Ishikawa (cell line): Measurements from ENCODE around the gene SEC11C.

Experiments used
- CEBPB ChIP-seq: IDR thresholded peaks from 2 replicates; pipeline ENCODE4 v1.6.1; 2012
- CREB1 ChIP-seq: IDR thresholded peaks from 2 replicates; pipeline ENCODE4 v1.6.1; 2012; ENCODE audit warnings: low read depth
- EGR1 ChIP-seq: IDR thresholded peaks from 2 replicates; pipeline ENCODE4 v1.6.1; 2012
- EP300 ChIP-seq: IDR thresholded peaks from 2 replicates; pipeline ENCODE4 v1.6.1; 2012; ENCODE audit warnings: borderline replicate concordance
- FOXM1 ChIP-seq: IDR thresholded peaks from 2 replicates; pipeline ENCODE4 v1.6.1; 2012; ENCODE audit warnings: low read depth, borderline replicate concordance
- NFIC ChIP-seq: IDR thresholded peaks from 2 replicates; pipeline ENCODE4 v1.6.1; 2012
- RAD21 ChIP-seq: IDR thresholded peaks from 2 replicates; pipeline ENCODE4 v1.6.1; 2012; ENCODE audit warnings: low read depth
- TAF1 ChIP-seq: IDR thresholded peaks from 2 replicates; pipeline ENCODE4 v1.6.1; 2012; ENCODE audit warnings: low read depth, mild to moderate bottlenecking
- TCF12 ChIP-seq: IDR thresholded peaks from 2 replicates; pipeline ENCODE4 v1.6.1; 2012; ENCODE audit warnings: low read depth
- TEAD4 ChIP-seq: IDR thresholded peaks from 2 replicates; pipeline ENCODE4 v1.6.1; 2012
- YY1 ChIP-seq: IDR thresholded peaks from 2 replicates; pipeline ENCODE4 v1.6.1; 2012; ENCODE audit warnings: low read depth
- ZBTB7A ChIP-seq: IDR thresholded peaks from 2 replicates; pipeline ENCODE4 v1.6.1; 2012; ENCODE audit warnings: low read depth
- TF ChIP-seq, protein P1 (sequence below): IDR thresholded peaks from 2 replicates; pipeline ENCODE4 v1.6.1; 2012
- TF ChIP-seq, protein P2 (sequence below): IDR thresholded peaks from 2 replicates; pipeline ENCODE4 v1.6.1; 2012
- TF ChIP-seq, protein P3 (sequence below): IDR thresholded peaks from 2 replicates; pipeline ENCODE4 v1.6.1; 2012; ENCODE audit warnings: low read depth, mild to moderate bottlenecking

SEC11C gene

DNA sequence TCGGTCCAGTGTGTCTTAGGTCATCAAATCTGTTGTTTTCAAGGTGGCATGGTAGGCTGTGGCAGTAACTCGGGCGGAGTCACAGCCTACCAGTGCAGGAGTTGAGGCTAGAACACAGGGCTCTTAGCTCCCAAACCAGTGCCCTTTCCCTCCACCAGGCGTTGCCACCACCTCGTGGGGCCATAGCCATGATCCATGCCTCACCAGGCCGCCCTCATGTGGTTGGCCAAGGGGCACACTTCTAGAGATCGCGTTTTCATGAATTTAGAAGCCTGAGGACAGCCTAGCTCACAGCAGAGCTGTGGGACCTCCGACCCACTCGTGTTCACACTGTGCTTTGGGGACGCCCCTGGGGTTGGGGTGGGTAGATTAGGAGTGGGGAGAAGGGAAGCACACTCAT lies 10.6 kb downstream of the SEC11C start:
- TF ChIP-seq, protein P1, sequence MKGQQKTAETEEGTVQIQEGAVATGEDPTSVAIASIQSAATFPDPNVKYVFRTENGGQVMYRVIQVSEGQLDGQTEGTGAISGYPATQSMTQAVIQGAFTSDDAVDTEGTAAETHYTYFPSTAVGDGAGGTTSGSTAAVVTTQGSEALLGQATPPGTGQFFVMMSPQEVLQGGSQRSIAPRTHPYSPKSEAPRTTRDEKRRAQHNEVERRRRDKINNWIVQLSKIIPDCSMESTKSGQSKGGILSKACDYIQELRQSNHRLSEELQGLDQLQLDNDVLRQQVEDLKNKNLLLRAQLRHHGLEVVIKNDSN, result no peak
- TF ChIP-seq EGR1 (no peak), CREB1 (no peak), FOXM1 (no peak), NFIC (no peak), RAD21 (no peak), EP300 (no peak), TCF12 (no peak), CEBPB (no peak), YY1 (no peak), TAF1 (no peak)
- TF ChIP-seq, protein P2, sequence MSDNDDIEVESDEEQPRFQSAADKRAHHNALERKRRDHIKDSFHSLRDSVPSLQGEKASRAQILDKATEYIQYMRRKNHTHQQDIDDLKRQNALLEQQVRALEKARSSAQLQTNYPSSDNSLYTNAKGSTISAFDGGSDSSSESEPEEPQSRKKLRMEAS, result no peak
- TF ChIP-seq, protein P3, sequence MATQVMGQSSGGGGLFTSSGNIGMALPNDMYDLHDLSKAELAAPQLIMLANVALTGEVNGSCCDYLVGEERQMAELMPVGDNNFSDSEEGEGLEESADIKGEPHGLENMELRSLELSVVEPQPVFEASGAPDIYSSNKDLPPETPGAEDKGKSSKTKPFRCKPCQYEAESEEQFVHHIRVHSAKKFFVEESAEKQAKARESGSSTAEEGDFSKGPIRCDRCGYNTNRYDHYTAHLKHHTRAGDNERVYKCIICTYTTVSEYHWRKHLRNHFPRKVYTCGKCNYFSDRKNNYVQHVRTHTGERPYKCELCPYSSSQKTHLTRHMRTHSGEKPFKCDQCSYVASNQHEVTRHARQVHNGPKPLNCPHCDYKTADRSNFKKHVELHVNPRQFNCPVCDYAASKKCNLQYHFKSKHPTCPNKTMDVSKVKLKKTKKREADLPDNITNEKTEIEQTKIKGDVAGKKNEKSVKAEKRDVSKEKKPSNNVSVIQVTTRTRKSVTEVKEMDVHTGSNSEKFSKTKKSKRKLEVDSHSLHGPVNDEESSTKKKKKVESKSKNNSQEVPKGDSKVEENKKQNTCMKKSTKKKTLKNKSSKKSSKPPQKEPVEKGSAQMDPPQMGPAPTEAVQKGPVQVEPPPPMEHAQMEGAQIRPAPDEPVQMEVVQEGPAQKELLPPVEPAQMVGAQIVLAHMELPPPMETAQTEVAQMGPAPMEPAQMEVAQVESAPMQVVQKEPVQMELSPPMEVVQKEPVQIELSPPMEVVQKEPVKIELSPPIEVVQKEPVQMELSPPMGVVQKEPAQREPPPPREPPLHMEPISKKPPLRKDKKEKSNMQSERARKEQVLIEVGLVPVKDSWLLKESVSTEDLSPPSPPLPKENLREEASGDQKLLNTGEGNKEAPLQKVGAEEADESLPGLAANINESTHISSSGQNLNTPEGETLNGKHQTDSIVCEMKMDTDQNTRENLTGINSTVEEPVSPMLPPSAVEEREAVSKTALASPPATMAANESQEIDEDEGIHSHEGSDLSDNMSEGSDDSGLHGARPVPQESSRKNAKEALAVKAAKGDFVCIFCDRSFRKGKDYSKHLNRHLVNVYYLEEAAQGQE, result no peak

DNA sequence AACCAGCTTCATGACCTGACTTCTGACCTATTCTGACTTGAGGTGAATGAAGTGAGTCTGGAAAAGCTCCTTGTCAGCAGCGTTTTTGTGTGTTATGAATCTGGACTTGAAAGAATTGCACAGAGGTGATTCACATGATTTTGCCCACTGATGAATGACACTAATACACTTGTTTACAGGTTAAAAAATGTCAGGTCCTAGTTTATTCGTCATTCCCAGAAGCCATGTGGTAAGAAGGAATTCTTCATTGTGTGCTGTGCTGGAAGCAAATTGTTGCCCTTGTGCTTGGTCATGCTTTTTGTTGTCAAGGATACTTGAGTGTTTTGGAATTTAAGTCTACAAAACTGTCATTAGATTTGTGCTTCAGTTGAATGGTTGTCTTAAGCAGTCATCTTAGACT lies 15.5 kb downstream of the SEC11C start:
- TF ChIP-seq TCF12, result no peak
- TF ChIP-seq EGR1, result no peak
- TF ChIP-seq, protein P2, result no peak
- no peak for TF ChIP-seq RAD21
- no peak for TF ChIP-seq FOXM1
- TF ChIP-seq NFIC, result no peak
- no peak for TF ChIP-seq YY1
- TF ChIP-seq, protein P1, result no peak
- no peak for TF ChIP-seq TEAD4
- TF ChIP-seq CEBPB, result no peak
- no peak for TF ChIP-seq EP300
- TF ChIP-seq CREB1, result no peak
- TF ChIP-seq TAF1, result no peak
- TF ChIP-seq ZBTB7A, result no peak
- TF ChIP-seq, protein P3, result no peak

DNA sequence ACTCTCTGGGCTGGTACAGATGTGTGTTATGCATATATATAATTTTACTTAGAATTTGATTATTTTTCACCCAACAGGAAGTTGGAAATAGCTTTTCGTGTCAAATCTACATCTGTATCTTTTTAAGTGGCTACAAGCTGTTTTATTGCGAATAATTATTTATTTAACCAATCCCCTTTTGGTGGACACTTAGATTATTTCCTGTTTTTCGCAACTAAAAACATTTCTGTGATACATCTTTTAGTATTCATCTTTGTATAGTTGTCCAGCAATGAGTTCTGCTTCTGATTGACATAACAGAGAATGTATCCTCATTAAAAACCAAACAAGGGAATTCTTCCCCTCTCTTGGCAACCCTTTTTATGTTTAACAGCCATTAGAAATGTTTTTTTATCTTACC lies 16.6 kb downstream of the SEC11C start:
- TF ChIP-seq, protein P1, result no peak
- TF ChIP-seq TCF12 (no peak), TAF1 (no peak), EGR1 (no peak), NFIC (no peak), FOXM1 (no peak), ZBTB7A (no peak), RAD21 (no peak), CEBPB (no peak), YY1 (no peak), CREB1 (no peak), TEAD4 (no peak), EP300 (no peak)
- TF ChIP-seq, protein P3, result no peak
- TF ChIP-seq, protein P2, result no peak

- TF ChIP-seq FOXM1, result no peak
- TF ChIP-seq ZBTB7A, result no peak
- no peak for TF ChIP-seq YY1
- no peak for TF ChIP-seq TCF12
- no peak for TF ChIP-seq RAD21
- TF ChIP-seq CEBPB, result no peak
- TF ChIP-seq EP300, result no peak
- no peak for TF ChIP-seq TAF1
- no peak for TF ChIP-seq CREB1
- TF ChIP-seq TEAD4, result no peak
- no peak for TF ChIP-seq EGR1
- no peak for TF ChIP-seq NFIC
- TF ChIP-seq, protein P1, result no peak
- TF ChIP-seq, protein P2, result no peak
- TF ChIP-seq, protein P3, result no peak
Observed at GRCh38 chr18:59159265-59159664, 19.6 kb downstream of the SEC11C start.
